Esophagus squamous epithelium (tissue), 5 donors: ENCODE results near the gene PRR15L. TPM values are rescaled to one million over a fixed set of nuclear protein-coding genes. Genes with fewer than 3 reads are reported as not detected.

Source experiments
- DNase-seq: peaks from one replicate; lab custom pipeline; 2025; lab: John Stamatoyannopoulos, UW
- H3K27ac ChIP-seq, 4 donors: fragments of 200-600 bp; sonication (generic); one replicate each; pipeline ENCODE4 v1.5.1; 2016 to 2019; ENCODE audit warnings: mild to moderate bottlenecking in 1 of 4
- H3K27me3 ChIP-seq, 4 donors: fragments of 200-600 bp; sonication (generic); 1 replicate in 3 of 4; 2 replicates in 1 of 4; pipeline versions ENCODE4 v1.5.1 to v1.6.0; 2017 to 2021; ENCODE audit warnings: antibody characterized with exemption in 1 of 4
- H3K36me3 ChIP-seq, 3 donors: fragments of 200-600 bp; sonication (generic); one replicate each; pipeline ENCODE4 v1.5.1; 2016 to 2019
- H3K4me1 ChIP-seq, 3 donors: fragments of 200-600 bp; sonication (generic); one replicate each; pipeline ENCODE4 v1.5.1; 2017 to 2019
- H3K4me3 ChIP-seq, 4 donors: fragments of 200-600 bp; sonication (generic); 1 replicate in 3 of 4; 2 replicates in 1 of 4; pipeline ENCODE4 v1.5.1; 2016 to 2019; ENCODE audit warnings: mild to moderate bottlenecking in 2 of 4, moderate library complexity in 1 of 4
- H3K9me3 ChIP-seq, 3 donors: fragments of 200-600 bp; sonication (generic); one replicate each; pipeline ENCODE4 v1.5.1; 2016 to 2019
- POLR2A ChIP-seq, 4 donors: fragments of 450-650 bp; IDR thresholded peaks; one replicate each; pipeline ENCODE4 v1.6.1; 2017; ENCODE audit warnings: antibody characterized with exemption in 4 of 4, mild to moderate bottlenecking in 4 of 4, moderate library complexity in 3 of 4
- WGBS, 2 donors: methylation state at CpG; one replicate each; pipeline ENCODE4 v1.1.5; 2018; 5-methylcytosine and 5-hydroxymethylcytosine counted together
- intact Hi-C: fragments of 100-400 bp; cut with DNase I; formaldehyde crosslinking; loops from one replicate; pipeline ENCODE4 v1.15.0; 2022
- total RNA-seq, 4 donors: library from RNA; depleted of rRNA; stranded (reverse); fragments of >200 nt; gene quantifications; one replicate each; pipeline ENCODE4 v1.1.0, GENCODE V29; 2016
- TF ChIP-seq, protein P1 (sequence below), 6 experiments: fragments of 450-650 bp in 4 of 6; fragments of 200-600 bp in 2 of 6; sonication (generic) in 2 of 6; IDR thresholded peaks; one replicate each; pipeline ENCODE4 v1.5.1; 2016 to 2019; ENCODE audit warnings: antibody characterized with exemption in 6 of 6, mild to moderate bottlenecking in 4 of 6, moderate library complexity in 4 of 6
- donor health status: DM: yes; HTN: yes; CAD: no.

Gene PRR15L, protein sequence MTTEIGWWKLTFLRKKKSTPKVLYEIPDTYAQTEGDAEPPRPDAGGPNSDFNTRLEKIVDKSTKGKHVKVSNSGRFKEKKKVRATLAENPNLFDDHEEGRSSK
- 10 to 100 TPM in 1 of 4 donors, 1 to 10 TPM in 3; 3.3 to 12.5 (median 7.1) TPM for total RNA-seq

DNA sequence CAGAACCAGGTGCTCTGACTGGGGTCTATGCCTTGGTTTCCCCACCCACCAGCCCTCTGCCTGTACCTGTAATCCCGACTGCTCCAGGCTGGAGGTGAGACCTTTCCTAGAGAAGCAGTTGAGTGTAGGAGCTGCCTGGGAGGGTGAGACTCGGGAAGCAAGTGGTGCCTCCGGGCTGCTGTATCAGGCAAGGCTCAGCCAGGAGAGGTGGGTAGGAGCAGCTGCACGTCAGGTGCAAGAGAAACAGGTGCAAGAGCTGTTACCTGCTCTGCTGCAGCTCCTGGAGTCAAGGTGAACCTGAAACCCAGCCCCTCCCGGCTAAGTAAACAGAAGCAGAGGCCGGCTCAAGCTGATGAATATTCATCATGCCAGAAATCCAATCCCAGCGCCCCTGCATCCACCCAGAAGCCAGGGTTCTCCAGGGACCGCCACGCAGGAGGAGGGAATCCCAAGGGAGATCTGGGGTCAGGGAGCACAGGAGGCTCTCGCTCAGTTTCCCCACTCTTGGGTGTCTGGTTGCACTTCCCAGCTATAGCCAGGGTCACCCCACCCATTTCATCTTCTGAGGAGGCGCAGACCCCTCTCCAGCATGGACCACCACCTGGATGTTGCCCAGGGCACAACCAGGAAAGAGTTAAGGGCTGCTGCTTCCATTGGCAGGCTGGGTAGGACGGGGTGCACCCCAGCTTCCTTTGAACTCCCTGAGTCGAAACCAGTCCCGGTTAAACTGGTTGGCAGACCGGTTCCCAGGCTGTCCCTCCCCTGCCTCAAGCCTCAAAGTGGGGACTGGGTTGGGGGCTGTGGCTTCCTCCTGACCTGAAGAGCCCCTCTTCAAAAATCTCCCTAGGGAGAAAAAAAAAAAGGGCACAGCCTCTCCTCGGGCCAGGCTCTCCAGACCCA lies at the start of gene PRR15L:
PRR15L (minus strand) TSS at position 293 of the 900 bp plus-strand sequence. CDS start 4,649 bp downstream, outside the sequence.
- H3K4me1 ChIP-seq = peaks cover 13 to 78% (median 16%) of the 10 kb centered on the region in 3 donors
- TF ChIP-seq, protein P1, sequence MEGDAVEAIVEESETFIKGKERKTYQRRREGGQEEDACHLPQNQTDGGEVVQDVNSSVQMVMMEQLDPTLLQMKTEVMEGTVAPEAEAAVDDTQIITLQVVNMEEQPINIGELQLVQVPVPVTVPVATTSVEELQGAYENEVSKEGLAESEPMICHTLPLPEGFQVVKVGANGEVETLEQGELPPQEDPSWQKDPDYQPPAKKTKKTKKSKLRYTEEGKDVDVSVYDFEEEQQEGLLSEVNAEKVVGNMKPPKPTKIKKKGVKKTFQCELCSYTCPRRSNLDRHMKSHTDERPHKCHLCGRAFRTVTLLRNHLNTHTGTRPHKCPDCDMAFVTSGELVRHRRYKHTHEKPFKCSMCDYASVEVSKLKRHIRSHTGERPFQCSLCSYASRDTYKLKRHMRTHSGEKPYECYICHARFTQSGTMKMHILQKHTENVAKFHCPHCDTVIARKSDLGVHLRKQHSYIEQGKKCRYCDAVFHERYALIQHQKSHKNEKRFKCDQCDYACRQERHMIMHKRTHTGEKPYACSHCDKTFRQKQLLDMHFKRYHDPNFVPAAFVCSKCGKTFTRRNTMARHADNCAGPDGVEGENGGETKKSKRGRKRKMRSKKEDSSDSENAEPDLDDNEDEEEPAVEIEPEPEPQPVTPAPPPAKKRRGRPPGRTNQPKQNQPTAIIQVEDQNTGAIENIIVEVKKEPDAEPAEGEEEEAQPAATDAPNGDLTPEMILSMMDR (IDR thresholded peaks at IDR 0.05) = no peak
- TF ChIP-seq POLR2A (IDR thresholded peaks at IDR 0.05) = peak in 1 of 4 donors; percentile 35
- H3K4me3 ChIP-seq = peak within 1 kb of the TSS; percentile 26 to 54 (median 43)
- no peak for DNase-seq
- H3K9me3 ChIP-seq = no peaks in the 10 kb centered on the region
- WGBS, 2 donors = 22 to 38% methylated on average over 8 of the region's 16 CpGs
- peaks cover 0 to 18% (median 0%) of the 10 kb centered on the region in 3 donors for H3K36me3 ChIP-seq
- H3K27ac ChIP-seq = peak within 1 kb of the TSS; percentile 60 to 84 (median 74)
- intact Hi-C loops = loop anchor here (10.0 kb wide), 1 partner anchor 57 kb away; no protein-coding TSS in a partner anchor
- no peaks in the 10 kb centered on the region for H3K27me3 ChIP-seq

DNA sequence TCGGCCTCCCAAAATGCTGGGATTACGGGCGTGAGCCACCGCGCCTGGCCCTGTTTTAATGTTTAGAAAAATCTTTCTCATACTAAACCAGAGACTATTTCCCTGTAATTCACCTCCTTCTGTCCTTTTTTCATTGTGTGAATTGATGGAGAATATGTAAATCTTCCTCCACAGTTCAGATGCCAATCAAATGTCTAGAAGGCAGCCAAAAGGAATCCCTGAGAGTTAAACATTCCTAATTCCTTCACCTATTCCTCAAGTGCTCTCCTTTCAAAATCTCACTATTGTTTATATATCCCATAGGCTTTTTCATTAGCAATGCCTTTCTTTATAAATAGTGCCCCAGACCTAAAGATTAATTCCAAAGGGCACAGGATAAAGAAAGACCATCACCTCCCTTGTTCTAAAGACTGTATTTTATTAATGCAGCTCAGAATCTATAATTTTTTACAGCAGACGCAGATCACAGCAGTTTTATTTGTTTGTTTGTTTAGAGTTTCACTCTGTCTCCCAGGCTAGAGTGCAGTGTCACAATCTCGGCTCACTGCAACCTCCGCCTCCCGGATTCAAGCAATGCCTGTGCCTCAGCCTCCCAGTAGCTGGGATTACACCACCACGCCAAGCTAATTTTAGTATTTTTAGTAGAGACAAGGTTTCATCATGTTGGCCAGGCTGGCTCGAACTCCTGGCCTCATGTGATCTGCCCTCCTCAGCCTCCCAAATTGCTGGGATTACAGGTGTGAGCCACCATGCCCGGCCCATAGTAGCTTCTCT lies 49.4 kb upstream of the PRR15L start:
- no peak for DNase-seq
- Histone ChIP-seq H3K9me3 (no peaks in the 10 kb centered on the region), H3K27ac (no peak overlapping the region), H3K4me3 (no peak overlapping the region), H3K27me3 (peaks cover 0 to 89% (median 7%) of the 10 kb centered on the region in 4 donors), H3K36me3 (no peaks in the 10 kb centered on the region), H3K4me1 (peaks cover 22 to 24% (median 22%) of the 10 kb centered on the region in 3 donors)
- WGBS, 2 donors = 81 to 86% methylated on average over 12 of the region's 12 CpGs
- intact Hi-C loops = no loop called here
- TF ChIP-seq, protein P1 (IDR thresholded peaks at IDR 0.05) = no peak
- no peak for TF ChIP-seq POLR2A (IDR thresholded peaks at IDR 0.05)

DNA sequence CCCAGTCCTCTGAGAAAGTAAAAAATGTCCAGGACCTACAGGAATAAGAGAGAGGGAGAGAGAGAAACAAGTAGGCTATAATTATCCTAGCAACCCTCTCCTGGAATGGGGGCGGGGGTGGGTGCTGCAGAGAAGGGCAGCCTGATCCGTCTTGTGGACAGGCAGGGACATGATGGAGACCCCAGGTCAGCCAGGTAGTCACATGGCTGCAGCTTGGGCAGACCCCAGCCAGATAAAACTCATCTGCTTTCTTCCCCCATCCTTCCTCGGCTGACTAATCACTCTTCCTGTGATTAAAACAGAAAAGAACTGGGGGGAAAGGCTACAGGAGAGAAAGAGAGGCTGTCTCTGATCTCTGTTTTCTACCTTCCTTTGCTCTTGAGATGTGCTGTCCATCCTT lies 47.3 kb upstream of the PRR15L start:
- Histone ChIP-seq H3K4me3 (no peak overlapping the region), H3K27me3 (peaks cover 0 to 74% (median 0%) of the 10 kb centered on the region in 4 donors), H3K4me1 (peaks cover 17 to 23% (median 22%) of the 10 kb centered on the region in 3 donors), H3K27ac (no peak overlapping the region), H3K36me3 (no peaks in the 10 kb centered on the region), H3K9me3 (no peaks in the 10 kb centered on the region)
- intact Hi-C loops = no loop called here
- TF ChIP-seq, protein P1 (IDR thresholded peaks at IDR 0.05) = no peak
- no peak for TF ChIP-seq POLR2A (IDR thresholded peaks at IDR 0.05)
- no peak for DNase-seq
- 58 to 65% methylated on average over 3 of the region's 3 CpGs for WGBS, 2 donors

DNA sequence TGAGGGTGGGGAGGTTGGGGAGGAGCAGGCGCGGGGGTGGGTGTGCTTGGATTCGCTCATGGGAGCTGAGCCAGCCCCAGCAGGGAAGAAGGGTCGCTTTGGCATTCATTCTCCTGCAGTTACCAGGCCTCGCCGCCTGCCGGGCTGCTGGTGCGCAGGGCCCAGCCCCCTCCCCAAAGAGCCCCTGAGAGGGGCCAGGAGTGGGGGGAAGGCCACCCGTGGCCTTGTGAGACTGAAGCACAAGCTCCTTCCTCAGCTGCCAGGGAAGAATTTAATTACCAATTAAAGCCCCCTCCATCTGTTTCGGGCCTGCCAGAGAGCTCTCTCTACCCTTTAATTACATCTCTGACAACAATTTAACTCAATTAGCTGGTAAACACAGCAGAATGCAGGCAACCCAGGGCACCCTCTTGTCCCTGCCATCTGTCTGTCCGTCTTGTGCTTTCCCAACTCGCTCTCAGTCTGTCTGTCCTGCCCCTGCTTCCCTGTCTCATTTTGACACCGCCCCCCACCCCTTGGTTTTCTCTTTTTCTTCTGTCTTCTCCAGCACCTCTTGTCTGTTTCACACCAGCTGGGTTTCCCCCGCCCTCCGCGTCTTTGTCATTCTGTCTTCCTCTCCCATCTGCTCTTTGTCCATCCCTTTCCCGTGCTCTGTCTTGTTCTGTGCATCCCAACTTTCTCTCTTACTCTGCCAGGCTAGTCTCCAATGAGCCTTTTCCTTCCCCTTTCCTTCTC lies 45.9 kb upstream of the PRR15L start:
- no peak for DNase-seq
- Histone ChIP-seq H3K27me3 (peaks cover 0 to 69% (median 0%) of the 10 kb centered on the region in 4 donors), H3K36me3 (no peaks in the 10 kb centered on the region), H3K27ac (peak overlapping the region in 1 of 4 donors; percentile 65), H3K4me1 (peaks cover 17 to 30% (median 22%) of the 10 kb centered on the region in 3 donors), H3K4me3 (no peak overlapping the region), H3K9me3 (no peaks in the 10 kb centered on the region)
- intact Hi-C loops = no loop called here
- TF ChIP-seq, protein P1 (IDR thresholded peaks at IDR 0.05) = no peak
- no peak for TF ChIP-seq POLR2A (IDR thresholded peaks at IDR 0.05)
- 78 to 88% methylated on average over 9 to 11 of the region's 17 CpGs for WGBS, 2 donors
